Right lung (tissue), 5 donors: ENCODE measurements around the gene CBX1. TPM values are rescaled to one million over a fixed set of nuclear protein-coding genes. Genes with fewer than 3 reads are reported as not detected.
"Not testable (repeated sequence)": the region's sequence is repeated elsewhere in the genome, so short reads cannot be mapped to it uniquely, and the experiment has no call there.

Source experiments
- DNase-seq, 2 donors: peaks; one replicate each; pipeline ENCODE4 v3.0.0-alpha.2; 2013
- polyA plus RNA-seq, 5 donors: library from polyadenylated mRNA; unstranded; fragments of 120-200 nt; gene quantifications; one replicate each; pipeline versions ENCODE4 v1.2.1 to v1.2.3, GENCODE V29; 2013; ENCODE audit warnings: inconsistent platforms in 1 of 5, low replicate concordance in 1 of 5; ENCODE audit not compliant: insufficient read length in 5 of 5, insufficient read depth in 1 of 5

Gene CBX1
- polyA plus RNA-seq, 5 donors = 147 to 188 (median 168) TPM

DNA sequence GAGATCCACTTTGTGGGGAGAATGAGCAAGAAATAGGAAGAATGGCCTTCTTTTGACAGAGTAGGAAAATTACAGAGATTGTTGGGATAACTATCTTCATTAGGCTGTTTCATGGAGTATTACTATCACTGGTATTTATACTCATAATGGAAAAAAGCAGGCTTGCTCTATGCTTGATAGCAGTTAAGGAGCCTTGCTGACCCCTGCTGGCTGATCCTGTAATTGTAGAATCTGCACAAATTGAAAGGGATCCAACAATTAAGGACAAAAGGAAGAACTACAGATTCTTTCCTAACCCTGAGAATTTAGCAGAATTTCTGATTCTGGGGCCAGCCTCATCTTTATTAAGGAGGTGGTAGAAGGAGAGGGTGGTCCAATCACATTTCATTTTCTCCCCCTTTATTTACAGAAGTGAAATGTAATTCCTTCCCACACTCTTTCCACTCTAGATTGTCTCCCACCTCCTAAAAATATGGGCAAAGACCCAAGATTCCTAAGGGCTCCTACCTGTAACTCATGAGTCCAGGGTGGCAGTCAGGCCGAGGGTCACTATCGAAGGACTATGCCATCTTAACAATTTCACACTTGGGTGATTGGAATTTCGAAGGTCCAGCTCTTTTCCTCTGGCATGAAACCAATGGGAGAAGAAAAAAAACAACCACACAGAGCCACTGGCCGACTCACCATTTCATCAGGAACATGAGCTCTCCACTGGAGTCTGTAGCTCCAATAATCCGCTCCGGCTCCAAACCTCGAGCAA lies 26.8 kb downstream of the CBX1 start:
- peak; percentile 62 to 80 for DNase-seq

DNA sequence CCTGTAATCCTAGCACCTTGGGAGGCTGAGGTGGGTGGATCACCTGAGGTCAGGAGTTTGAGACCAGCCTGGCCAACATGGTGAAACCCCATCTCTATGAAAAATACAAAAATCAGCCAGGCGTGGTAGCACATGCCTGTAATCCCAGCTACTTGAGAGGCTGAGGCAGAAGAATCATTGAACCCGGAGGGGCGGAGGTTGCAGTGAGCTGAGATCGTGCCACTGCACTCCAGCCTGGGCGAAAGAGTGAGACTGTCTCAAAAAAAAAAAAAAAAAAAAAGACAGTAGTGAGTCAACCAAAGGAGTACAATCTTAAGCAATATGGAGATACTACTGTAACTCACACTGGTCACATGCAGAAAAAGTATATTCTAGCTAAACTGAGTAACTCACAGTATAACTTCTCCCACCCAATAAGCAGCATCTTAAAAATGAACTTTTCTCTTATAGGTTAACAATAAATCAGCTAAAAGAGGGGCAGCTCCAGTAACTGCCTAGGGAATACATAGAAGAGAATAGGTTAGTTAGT lies 27.6 kb downstream of the CBX1 start:
- not testable (repeated sequence) for DNase-seq

DNA sequence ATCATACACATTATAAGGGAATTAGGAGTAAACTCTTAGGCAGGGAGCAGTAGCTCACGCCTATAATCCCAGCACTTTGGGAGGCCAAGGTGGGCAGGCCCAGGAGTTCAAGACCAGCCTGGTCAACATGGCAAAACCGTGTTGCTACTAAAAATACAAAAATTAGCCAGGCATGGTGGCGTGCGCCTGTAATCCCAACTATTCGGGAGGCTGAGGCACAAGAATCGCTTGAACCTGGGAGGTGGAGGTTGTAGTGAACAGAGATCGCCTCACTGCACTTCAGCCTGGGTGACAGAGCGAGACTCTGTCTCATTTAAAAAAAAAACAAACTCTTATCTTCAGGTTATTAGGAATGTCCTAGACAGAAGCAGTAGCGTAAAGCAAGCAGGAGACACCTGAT lies 28.5 kb downstream of the CBX1 start:
- not testable (repeated sequence) for DNase-seq

DNA sequence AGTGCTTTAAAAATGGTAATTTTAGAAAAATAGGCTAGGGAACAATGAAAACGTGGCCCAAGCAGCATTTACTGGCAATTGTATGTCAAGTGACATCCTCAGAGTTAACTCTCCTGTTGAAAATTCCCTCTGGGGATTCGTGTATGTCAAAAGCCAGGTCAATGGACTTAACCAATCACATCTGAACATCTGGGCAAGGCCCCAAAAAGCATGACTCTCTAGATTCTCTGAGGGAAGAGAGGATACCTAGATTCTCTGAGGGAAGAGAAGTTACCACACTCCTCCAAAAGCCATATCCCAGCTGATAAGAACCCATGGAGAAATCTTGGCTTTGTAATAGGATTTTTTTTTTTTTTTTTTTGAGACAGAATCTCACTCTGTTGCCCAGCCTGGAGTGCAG lies 29.6 kb downstream of the CBX1 start:
- DNase-seq = no peak

DNA sequence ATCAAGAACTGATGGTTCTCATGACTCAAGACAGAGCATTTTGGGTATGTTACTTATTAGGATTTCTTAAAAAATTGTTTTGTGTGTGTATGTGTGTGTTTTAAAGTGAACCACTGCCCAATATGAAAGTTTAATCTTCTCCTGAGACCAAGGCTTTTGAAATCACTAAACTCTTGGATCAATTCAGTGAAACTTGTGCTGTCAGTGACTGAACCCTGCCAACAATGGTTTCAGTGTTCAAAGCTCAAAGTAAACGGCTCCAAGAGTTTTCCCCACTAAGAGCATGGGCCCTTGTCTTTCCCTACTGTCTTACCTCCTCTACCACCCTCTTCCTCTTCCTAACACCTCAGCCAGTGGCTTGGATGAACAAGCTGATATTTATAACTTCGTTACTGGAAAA lies 31.1 kb downstream of the CBX1 start:
- no peak for DNase-seq

DNA sequence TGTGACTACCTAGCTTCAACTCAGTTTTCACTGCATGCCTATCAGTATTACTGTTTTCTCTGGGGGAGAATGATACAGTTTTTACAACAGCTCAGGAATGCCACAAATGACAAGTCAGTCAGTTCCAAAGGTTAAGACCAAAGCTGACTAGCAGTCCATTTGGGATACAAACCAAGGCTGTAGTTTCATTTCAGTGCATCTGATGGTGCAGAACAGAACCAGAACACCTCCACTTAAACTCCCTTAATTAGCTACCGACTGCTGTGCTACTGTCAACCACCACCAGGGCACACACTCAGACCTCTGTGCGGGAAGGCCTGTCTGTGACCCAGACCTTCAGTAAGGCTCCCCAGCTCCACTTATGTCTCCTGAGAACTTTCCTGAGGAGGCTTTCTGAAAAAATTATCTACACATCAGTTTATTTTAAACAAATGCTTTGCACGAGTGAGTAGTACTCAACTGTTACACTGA lies 32.8 kb downstream of the CBX1 start:
- DNase-seq = no peak

DNA sequence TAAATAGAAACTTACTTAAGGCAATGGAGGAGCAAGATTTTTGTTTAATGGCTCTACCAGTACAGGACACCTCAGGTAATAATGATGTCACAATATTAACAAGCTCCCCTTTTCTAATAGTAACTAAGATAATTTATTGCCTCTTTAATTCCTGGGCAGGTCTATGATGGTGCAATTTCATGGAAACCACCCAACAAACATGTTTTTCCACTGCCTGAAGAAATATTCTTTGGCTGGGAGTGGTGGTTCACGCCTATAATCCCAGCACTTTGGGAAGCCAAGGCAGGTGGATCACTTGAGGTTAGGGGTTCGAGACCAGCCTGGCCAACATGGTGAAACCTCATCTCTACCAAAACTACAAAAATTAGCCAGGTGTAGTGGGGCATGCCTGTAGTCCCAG lies 33.5 kb downstream of the CBX1 start:
- not testable (repeated sequence) for DNase-seq

DNA sequence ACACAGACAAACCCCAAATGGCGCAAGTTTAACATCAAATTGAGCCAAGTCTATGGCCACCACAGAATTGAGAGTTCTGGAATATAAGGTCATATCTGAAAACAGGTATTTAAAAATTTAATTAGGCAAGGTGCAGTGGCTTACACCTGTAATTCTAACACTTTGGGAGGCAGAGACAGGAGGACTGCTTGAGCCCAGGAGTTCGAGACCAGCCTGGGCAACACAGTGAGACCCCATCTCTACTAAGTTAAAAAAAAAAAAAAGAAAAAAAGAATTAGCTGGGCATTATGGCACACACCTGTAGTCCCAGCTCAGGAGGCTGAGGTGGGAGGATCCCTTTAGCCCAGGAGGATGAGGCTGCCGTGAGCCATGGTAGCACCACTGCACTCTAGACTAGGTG lies 34.0 kb downstream of the CBX1 start:
- DNase-seq = no peak

DNA sequence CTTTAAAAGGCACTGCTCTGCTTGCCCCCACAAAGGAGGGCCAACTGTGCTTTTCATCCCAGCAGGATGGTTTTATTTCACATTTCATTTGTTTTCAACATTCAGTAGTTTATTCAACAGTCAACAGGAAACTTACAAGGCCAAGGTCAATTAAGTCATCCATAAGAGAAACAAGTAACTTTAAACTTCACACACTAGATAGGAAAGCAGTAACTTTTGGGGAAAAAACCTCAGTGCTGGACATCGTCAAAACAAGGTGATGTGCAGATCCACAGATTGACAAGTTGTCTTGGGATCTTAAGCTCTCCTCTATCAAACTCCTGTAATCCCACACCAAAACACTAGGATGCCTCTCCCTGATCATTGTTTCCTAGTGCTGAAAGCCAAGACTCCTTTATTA lies 34.6 kb downstream of the CBX1 start:
- no peak for DNase-seq

DNA sequence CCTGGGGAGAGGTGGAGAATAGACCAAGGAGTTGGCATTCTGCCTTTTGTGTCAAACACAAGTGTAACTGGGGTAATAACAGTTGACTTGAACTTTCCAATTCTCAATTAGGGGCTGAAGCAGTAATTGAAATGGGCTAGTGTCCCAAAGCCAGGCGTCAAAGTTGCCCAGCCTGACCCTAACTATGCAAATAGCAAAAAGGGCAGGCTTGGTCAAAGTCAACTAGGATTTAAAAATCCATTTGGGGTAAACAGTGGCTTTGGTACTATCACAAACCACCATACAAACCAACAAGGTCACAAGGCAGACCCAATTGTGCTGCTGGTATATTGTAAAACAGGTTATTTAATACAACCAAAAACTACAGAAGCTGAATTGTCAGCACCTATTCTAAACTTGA lies 35.1 kb downstream of the CBX1 start:
- no peak for DNase-seq

DNA sequence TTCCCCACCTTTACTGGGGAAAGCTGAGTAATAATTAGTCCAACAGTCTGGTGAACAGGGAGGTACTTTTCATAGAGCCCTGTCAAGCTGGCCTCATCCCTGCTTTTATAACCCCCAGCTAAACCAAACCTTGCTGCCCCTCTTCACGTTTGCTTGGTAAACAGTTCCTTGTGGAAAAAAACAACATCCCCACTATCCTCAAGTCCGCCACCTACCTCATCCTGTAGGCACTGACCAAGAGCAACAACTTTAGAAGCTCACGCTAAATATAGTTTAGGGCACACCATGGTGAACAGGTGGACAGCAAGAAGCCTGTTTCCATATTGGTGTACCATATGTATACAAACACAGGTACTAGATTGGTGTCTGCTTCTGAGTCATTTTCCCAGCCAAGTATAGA lies 36.6 kb downstream of the CBX1 start:
- no peak for DNase-seq

DNA sequence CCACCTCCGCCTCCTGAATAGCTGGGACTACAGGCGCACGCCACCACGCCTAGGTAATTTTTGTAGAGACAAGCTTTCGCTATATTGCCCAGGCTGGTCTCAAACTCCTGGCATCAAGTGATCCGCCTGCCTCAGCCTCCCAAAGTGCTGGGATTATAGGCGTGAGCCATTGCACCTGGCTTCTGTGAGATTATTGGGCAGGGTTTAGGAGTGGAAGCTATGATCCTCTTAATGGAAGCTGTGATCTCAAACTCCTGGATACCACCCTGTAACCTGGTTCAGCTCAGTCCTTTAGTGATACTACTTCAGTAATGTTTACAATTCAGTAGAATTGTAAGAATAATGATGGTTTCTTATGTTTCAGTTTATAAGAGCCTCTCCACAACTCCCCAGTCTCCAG lies 39.0 kb downstream of the CBX1 start:
- no peak for DNase-seq

DNA sequence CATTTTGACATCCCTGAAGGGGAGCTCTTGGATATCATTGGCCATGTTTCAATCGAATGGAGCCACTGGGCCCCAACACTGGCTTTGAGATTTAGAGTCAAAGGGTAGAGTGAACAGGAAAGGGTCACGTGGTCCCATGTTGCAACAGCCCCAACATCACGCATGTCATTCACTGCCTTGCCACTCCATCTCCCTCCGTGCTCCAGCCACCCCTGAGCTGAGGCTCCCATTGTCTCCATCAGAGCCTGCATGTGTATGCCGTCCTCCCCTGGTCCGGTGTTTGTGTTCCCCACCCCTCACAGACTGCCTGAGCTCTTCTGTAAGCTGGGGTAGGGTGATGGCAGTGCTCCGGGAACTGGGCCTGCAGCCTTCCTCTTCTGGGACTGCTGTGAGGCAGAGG lies 41.0 kb downstream of the CBX1 start:
- DNase-seq = no peak

DNA sequence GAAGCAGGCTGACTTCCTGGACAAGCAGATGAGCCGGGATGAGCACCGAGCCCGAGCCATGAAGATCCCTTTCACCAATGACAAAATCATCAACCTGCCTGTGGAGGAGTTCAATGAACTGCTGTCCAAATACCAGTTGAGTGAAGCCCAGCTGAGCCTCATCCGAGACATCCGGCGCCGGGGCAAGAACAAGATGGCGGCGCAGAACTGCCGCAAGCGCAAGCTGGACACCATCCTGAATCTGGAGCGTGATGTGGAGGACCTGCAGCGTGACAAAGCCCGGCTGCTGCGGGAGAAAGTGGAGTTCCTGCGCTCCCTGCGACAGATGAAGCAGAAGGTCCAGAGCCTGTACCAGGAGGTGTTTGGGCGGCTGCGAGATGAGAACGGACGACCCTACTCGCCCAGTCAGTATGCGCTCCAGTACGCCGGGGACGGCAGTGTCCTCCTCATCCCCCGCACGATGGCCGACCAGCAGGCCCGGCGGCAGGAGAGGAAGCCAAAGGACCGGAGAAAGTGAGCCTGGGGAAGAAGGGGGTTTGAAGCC lies 42.1 kb downstream of the CBX1 start:
- DNase-seq = no peak

DNA sequence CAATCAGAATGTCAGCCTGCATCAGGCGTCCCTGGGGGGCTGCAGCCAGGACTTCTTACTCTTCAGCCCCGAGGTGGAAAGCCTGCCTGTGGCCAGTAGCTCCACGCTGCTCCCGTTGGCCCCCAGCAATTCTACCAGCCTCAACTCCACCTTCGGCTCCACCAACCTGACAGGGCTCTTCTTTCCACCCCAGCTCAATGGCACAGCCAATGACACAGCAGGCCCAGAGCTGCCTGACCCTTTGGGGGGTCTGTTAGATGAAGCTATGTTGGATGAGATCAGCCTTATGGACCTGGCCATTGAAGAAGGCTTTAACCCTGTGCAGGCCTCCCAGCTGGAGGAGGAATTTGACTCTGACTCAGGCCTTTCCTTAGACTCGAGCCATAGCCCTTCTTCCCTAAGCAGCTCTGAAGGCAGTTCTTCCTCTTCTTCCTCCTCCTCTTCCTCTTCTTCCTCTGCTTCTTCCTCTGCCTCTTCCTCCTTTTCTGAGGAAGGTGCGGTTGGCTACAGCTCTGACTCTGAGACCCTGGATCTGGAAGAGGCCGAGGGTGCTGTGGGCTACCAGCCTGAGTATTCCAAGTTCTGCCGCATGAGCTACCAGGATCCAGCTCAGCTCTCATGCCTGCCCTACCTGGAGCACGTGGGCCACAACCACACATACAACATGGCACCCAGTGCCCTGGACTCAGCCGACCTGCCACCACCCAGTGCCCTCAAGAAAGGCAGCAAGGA lies 42.7 kb downstream of the CBX1 start:
- DNase-seq = no peak

DNA sequence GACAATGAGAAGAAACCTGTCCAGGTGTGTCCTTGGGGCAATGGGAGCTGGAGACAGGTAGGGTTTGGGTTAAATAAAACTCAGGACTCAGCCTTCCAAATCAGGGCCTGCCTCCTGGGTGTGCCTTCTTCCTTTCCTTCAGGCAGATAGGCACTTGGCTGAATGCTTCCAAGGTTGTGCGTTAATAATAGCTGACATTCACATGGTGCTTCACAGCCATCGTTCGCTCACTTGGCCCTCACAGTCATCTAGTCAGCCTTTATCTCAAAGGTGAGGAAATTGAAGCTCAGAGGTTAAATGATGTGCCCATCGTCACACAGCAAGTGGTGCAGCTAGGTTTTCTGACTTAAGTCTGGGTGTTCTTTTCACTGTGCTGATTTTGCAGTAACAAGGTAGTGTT lies 43.7 kb downstream of the CBX1 start:
- no peak for DNase-seq

DNA sequence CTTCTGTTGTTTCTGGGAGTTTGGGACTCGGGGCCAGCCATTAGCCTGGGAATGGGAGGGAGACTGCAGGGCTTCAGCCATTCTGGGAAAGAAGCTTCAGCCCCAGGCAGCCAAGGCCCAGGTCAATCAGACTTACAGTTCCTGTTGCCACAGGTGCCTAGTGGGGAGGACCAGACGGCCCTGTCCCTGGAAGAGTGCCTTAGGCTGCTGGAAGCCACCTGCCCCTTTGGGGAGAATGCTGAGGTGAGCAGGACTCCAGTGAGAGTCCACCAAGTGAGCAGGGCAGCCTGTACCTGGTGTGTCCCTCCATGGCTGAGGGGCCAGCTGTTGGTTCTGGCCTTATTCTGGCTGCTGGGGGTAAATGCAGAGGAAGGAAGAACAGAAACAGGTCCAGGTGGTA lies 44.4 kb downstream of the CBX1 start:
- DNase-seq = no peak

DNA sequence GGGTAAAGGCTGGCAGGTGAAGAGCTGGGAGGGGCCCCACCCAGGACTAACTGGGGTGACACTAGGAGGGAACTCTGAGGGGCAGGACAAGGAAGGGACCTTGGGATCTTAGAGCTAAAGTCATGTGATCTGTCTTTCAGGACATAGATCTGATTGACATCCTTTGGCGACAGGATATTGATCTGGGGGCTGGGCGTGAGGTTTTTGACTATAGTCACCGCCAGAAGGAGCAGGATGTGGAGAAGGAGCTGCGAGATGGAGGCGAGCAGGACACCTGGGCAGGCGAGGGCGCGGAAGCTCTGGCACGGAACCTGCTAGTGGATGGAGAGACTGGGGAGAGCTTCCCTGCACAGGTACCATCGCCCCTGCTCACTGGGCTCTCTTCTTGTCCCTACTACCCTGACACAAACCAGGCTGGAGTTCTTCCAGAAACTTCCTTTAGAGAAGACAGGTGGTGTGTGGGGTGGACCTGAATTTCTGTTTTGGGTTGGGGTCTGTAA lies 45.0 kb downstream of the CBX1 start:
- no peak for DNase-seq

DNA sequence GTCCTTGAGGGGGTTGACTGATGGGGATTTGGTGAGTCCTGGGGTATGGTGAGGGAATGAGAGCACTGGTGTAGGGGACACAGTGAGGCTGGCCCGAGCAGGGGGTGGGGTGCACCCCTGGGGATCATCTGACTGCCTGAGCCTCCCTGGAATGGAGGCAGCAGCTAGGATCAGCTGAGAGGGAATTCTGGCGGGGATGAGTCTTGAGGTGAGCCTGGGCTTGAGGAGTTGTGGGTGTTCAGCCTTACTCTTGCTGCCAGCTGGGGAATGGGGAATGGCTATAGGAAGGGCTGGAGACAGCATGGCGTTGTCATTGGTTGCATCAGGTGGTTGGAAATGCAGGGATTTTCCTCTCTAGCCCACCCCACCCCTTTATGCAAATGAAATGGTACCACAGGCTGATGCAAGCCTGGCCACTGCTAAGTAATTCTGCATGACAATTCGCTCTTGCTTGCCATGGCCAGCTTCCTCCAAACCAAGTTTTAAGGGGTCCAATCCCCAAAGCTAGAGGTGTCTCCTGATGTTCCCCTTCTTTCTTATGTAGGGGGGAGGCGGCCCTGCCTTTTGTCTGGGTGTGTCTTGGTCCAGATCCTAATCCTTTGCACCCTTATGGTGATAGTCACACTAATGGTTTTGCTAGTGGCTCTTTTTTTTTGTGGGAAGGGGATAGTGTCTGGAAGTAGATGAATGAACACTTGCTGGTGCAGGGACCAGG lies 45.6 kb downstream of the CBX1 start:
- no peak for DNase-seq

DNA sequence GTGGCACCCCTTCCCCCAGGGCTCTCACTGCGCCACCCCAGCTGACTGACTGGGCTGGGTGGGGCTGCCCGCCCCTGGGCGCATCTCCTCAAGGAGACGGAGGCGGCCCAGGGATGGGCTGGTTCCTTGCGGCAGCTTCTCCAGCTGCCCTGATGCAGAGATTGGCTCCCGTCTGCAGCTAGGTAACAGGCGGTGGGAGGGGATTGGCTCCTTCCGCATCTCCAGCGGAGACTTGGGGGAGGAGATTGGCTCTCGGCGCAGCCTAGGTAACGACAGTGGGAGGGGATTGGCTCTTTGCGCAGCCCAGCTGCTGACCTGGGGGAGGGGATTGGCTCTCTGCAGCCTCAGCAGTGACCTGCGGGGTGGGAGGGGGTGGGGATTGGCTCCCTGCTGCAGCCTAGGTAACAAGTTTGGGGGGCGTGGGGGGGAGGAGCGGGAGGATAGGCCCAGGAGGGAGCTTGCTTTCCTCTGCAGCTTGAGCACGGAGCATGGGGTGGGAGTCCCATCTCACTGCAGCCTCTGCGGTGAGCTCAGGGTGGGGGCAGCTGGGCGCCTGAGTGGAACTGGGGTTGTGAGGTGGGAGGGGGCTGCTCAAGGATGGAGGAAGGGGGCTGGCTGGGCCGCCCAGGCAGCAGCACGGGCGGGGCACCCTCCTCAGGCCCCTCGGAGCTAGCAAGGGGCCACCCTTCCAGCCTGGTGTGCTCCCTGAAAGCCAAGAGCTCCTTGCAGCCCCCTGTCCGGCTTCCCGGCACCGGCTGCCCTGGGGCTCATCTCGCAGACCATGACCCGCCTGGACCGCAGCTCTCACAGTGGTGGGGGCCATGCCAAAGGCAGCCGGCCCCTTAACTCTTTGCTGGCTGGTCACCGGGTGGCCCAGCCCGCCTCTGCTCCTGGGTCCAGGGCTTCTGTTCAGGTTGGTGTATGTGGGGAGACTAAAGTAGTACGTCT lies 46.8 kb downstream of the CBX1 start:
- peak; percentile 67 to 68 for DNase-seq

DNA sequence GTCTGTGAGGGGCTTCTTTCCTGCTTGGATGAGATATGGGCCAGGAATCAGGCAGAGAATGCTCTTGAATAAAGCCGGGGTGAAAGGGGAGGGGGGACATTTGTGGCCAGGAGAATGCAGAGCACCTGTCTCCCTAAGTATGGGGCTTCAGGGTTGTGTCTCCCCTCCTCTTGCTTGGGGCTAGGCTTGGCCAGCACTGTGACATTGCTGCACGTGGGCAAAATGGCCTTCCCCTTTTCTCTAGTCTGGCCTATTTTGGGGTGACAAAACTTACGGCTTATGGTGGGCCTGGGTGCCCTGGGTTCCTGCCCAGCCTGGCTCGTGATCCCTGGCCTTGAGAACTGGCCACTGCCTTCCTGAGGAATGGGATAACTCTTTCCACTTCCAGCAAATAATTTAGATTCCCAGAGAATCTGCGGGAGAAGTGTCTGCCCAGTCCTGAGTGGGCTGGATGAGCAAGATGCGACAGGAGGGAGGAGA lies 47.5 kb downstream of the CBX1 start:
- no peak for DNase-seq
